Activated T-helper 1 cell treated with anti-CD3 and anti-CD28 coated beads, Interleukin-12 subunit alpha, Interleukin-12 subunit beta, Interleukin-2, Interleukin-4 antibody, amounts not matched to agents 30 ng/mL and 10 ng/mL and 1 ng/mL, durations not matched to agents 14 hours and 24 hours and 36 hours (primary cell): Measurements from ENCODE around the gene IER2. TPM values are rescaled to one million over a fixed set of nuclear protein-coding genes. Genes with fewer than 3 reads are reported as not detected.
"Not testable (repeated sequence)": the region's sequence is repeated elsewhere in the genome, so short reads cannot be mapped to it uniquely, and the experiment has no call there.

ENCODE experiments used
- DNase-seq: peaks from one replicate; pipeline ENCODE4 v3.0.0; 2021; ENCODE audit warnings: low spot score
- H3K27ac Mint-ChIP-seq: one replicate; pipeline ENCODE4 v1.8.0; 2021; ENCODE audit warnings: mild to moderate bottlenecking, mixed read lengths
- H3K27me3 Mint-ChIP-seq: one replicate; pipeline ENCODE4 v1.8.0; 2022; ENCODE audit warnings: mild to moderate bottlenecking, moderate library complexity, mixed read lengths; ENCODE audit not compliant: insufficient read depth
- H3K36me3 Mint-ChIP-seq: one replicate; pipeline ENCODE4 v1.8.0; 2021; ENCODE audit warnings: low read depth, mixed read lengths
- H3K4me1 Mint-ChIP-seq: one replicate; pipeline ENCODE4 v1.8.0; 2021; ENCODE audit warnings: low read depth, mixed read lengths
- H3K4me3 Mint-ChIP-seq: one replicate; pipeline ENCODE4 v1.8.0; 2021; ENCODE audit warnings: mild to moderate bottlenecking, moderate library complexity, mixed read lengths
- H3K9me3 Mint-ChIP-seq: one replicate; pipeline ENCODE4 v1.8.0; 2021; ENCODE audit warnings: mixed read lengths
- intact Hi-C: fragments of 100-400 bp; cut with micrococcal nuclease; formaldehyde crosslinking; loops from one replicate; pipeline ENCODE4 v1.15.1; 2024
- total RNA-seq: library from RNA; stranded (reverse); gene quantifications from 2 replicates; pipeline ENCODE4 v1.2.3, GENCODE V29; 2022

IER2 gene
- total RNA-seq, 1 donor from 2014 or later, result 173 TPM

DNA sequence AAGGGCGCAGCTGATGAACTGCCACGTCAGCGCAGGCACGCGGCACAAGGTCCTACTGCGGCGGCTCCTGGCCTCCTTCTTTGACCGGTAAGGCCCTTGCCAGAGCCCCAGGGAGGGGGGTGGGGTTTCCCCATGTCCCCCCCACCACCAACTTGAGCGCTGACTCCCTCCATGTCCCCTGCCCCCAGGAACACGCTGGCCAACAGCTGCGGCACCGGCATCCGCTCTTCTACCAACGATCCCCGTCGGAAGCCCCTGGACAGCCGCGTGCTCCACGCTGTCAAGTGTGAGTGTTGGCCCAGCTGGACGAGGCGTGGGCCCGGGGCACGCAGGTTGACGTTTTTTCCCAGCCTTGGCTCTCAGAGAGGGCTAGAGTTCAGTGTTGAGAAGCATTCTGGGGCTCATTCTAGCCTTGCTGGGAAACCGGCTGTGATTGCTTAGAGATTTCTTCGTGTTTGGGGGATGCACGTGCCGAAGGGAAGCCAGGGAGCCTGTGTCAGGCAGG is 12.9 kb upstream of the IER2 start:
- Mint-ChIP-seq H3K4me3 (no peak overlapping the region), H3K27ac (no peak overlapping the region), H3K27me3 (no peaks in the 10 kb centered on the region), H3K4me1 (peaks cover 21% of the 10 kb centered on the region), H3K36me3 (peaks cover 37% of the 10 kb centered on the region), H3K9me3 (no peaks in the 10 kb centered on the region)
- intact Hi-C loops, result no loop called here
- DNase-seq, result no peak

DNA sequence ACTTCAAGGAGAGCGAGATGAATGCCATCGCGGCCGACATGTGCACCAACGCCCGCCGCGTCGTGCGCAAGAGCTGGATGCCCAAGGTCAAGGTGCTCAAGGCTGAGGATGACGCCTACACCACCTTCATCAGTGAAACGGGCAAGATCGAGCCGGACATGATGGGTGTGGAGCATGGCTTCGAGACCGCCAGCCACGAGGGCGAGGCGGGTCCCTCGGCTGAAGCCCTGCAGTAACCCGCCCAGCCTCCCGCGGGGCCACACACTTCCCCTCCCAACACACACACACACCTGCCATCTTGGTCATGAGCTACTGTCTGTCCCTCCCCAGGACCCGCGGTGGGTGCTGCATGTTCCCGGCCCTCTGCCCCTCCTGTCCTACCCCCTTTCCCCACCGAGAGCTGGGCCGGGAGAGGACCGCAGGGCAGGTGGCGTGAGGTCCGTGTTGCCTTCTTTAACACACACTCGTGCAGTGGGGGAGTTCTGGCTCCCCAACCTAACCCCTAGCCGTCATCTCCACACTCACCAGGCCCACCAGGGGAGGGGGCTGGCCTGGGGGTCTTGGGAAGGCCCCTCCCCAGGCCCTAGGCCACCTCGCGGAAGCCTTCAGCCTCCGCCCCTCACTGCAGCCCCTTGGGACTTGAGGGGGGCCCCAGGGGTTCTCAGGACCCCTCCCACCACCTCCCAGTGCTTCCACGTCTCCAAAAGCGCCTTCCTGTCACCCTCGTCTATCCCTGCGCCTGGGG is 11.9 kb upstream of the IER2 start:
- Mint-ChIP-seq H3K9me3 (no peaks in the 10 kb centered on the region), H3K4me3 (no peak overlapping the region), H3K27ac (no peak overlapping the region), H3K36me3 (peaks cover 35% of the 10 kb centered on the region), H3K4me1 (peaks cover 11% of the 10 kb centered on the region), H3K27me3 (no peaks in the 10 kb centered on the region)
- DNase-seq, result no peak
- intact Hi-C loops, result no loop called here

DNA sequence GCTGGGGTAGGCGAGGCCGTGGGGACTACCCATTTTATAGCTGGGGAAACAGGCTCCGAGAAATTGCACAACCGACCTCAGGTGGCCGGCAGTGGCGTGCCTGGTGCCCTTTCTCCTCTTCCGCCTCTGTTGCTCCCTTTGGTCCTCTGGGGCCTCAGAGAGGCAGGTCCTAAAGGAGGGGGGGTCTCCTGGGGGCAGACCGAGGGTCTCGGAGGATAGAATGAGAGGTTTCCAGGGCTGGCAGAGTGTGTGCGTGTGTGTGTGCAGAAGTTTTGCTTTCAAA is 11.4 kb upstream of the IER2 start:
- H3K27ac Mint-ChIP-seq, result no peak overlapping the region
- H3K4me1 Mint-ChIP-seq, result peaks cover 7% of the 10 kb centered on the region
- H3K4me3 Mint-ChIP-seq, result no peak overlapping the region
- intact Hi-C loops, result no loop called here
- no peaks in the 10 kb centered on the region for H3K27me3 Mint-ChIP-seq
- no peak for DNase-seq
- H3K36me3 Mint-ChIP-seq, result peaks cover 37% of the 10 kb centered on the region
- H3K9me3 Mint-ChIP-seq, result no peaks in the 10 kb centered on the region

DNA sequence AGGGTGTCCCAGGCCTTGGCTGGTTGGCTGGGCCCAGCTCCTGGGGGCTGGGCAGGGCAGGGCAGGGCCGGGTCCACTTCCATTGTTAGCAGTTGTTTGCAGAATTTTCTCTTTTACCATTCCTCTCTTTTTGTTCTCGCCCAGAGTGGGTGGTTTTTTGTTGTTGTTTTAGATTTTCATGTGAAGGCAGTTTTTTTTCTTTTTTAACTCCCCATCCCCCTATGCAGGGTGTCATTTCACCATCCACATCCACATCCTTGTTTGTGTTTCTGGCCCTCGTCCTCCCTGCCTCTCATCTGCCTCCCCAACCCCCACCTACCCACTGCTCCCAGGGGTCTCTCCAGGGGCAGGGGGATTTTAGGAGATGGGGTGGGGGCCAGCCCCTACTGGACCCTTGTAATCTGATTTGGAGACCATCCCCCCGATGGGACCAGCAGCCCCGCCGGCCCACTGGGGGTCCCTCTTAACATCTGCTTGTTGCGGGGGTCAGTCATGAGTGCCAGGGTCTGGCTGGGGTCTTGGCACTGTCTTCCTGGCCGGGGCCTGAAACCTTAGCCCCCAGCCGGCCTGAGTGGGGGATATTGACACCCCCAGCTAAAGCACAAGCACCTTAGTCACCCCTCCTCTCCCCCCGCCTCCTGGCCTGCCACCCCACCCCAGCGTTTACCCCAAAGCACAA is 10.4 kb upstream of the IER2 start:
- intact Hi-C loops, result no loop called here
- DNase-seq, result no peak
- peaks cover 33% of the 10 kb centered on the region for H3K36me3 Mint-ChIP-seq
- H3K27ac Mint-ChIP-seq, result peak overlapping the region; percentile 65
- no peaks in the 10 kb centered on the region for H3K9me3 Mint-ChIP-seq
- no peaks in the 10 kb centered on the region for H3K27me3 Mint-ChIP-seq
- no peak overlapping the region for H3K4me3 Mint-ChIP-seq
- peaks cover under 1% of the 10 kb centered on the region for H3K4me1 Mint-ChIP-seq

DNA sequence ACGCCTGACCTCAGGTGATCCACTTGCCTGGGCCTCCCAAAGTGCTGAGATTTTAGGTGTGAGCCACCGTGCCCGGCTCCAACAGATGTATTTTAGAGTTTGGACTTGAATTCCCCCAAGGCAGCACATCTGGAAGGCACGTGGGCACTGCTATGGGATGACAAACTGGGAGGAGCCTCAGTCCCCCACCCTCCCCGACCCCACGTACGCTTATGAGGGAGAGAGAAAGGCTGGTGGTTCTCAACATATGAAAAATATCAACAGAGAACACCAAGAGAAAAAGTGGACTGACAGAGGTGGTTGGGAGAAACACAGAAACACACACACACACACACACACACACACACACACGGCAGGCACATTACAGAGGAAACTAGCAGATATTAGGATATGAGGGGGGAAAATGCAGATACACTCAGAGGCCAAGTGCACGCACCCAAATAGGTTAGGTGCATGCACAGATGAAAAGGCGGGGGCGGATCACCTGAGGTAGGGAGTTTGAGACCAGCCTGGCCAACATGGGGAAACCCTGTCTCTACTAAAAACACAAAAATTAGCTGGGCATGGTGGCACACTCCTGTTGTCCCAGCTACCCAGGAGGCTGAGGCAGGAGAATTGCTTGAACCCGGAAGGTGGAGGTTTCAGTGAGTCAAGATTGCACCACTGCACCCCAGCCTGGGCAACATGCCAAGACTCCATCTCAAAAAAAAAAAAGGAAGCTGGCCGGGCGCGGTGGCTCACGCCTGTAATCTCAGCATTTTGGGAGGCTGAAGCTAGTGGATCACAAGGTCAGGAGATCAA is 3.2 kb upstream of the IER2 start:
- no peak for DNase-seq
- Mint-ChIP-seq H3K36me3 (peaks cover 11% of the 10 kb centered on the region), H3K27me3 (no peaks in the 10 kb centered on the region), H3K4me3 (peak overlapping the region; percentile 39), H3K9me3 (no peaks in the 10 kb centered on the region), H3K4me1 (peaks cover 29% of the 10 kb centered on the region), H3K27ac (no peak overlapping the region)
- intact Hi-C loops, result no loop called here

DNA sequence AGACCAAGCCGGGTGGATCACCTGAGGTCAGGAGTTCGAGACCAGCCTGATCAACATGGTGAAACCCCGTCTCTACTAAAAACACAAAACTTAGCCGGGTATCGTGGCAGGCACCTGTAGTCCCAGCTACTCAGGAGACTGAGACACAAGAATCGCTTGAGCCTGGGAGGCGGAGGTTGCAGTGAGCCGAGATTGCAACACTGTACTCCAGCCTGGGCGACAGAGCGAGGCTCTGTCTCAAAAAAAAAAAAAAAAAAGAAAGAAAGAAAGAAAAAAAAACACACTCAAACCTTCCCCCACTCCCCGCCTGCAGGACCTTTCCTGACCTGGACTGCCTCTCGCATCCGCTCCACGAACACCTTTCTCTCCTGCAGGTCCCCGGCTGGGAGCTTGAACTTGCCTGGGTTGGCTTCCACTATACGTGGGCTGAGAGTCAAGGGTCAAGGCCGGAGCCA is 1.0 kb upstream of the IER2 start:
- intact Hi-C loops, H3K9me3 Mint-ChIP-seq, H3K27me3 Mint-ChIP-seq, DNase-seq: not testable (repeated sequence)
- peaks cover 29% of the 10 kb centered on the region for H3K4me1 Mint-ChIP-seq
- H3K36me3 Mint-ChIP-seq, result peaks cover 14% of the 10 kb centered on the region
- peak overlapping the region; percentile 42 for H3K27ac Mint-ChIP-seq
- H3K4me3 Mint-ChIP-seq, result peak overlapping the region; percentile 95

DNA sequence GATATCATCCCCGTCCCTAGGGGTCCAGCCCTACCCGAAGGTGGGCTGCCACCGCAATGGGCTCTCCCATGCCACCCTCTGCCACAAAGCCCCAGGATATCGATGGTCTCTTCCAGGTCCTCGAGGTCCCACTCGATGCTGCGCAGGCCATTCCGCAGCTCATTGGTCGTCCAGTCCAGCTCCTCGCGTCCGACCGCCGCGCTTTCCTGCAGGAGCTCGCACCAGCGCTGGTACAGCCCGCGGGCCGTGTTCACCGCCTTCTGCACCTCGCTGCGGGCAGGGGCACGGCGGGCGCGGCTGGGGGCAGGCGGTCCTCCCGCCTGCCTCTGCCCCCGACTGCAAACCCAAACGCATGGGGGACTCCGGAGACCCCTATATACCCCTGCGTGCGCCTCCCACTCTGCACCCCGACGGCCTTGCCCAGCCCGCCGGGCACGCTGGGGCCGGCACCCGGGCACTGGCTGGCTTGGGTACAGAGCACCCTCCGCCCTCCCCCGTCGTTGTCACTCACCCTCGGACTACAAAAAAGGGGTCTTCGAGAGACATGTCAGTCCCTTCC is 504 bp upstream of the IER2 start:
- peaks cover 19% of the 10 kb centered on the region for H3K36me3 Mint-ChIP-seq
- H3K4me3 Mint-ChIP-seq, result peak overlapping the region; percentile 95
- DNase-seq, result peak; percentile 26
- peaks cover 29% of the 10 kb centered on the region for H3K4me1 Mint-ChIP-seq
- H3K27me3 Mint-ChIP-seq, result peaks cover 2% of the 10 kb centered on the region
- H3K27ac Mint-ChIP-seq, result peak overlapping the region; percentile 94
- H3K9me3 Mint-ChIP-seq, result no peaks in the 10 kb centered on the region
- intact Hi-C loops, result loop anchor here (1.0 to 10.0 kb wide), 6 partner anchors 17 to 1375 kb away; partner anchors contain the start of genes RAD23A, RFX1 and TECR

DNA sequence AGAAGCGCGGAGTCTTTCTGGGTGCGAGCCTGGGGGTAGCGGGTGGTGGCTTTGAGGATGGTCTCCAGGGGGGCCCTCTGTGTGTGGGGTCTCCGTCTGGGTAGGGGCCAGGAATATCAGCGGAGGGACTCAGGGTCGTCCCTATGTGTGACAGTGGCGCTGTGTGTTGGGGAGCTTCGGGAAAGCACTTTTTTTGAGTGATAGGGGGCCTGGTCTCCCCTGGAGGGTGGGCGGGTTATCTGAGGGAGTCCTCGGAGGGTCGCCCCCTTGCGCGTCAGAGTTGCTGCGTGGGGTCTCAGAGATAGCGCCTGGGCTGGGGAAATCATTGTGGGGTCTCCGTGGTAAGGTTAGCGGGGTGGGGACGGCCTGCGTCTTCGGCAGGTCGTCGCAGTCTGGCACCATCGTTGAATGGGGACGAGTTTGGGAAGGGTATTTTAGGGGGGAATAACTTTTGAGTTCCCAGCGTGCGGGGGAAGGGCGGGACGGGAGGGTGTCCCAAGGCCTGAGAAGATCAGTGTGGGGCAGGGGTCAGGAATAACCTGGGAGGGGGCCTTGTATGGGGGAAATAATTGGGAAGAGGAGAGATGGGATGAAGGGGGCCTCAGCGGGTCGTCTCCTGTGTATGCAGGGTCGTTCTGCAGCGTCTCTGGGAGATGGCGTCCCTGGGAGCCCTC is 857 bp downstream of the IER2 start:
- Mint-ChIP-seq H3K36me3 (peaks cover 24% of the 10 kb centered on the region), H3K27ac (peak overlapping the region; percentile 94), H3K9me3 (no peaks in the 10 kb centered on the region), H3K27me3 (peaks cover 2% of the 10 kb centered on the region), H3K4me1 (peaks cover 32% of the 10 kb centered on the region), H3K4me3 (peak overlapping the region; percentile 95)
- no peak for DNase-seq
- intact Hi-C loops, result loop anchor here (1.0 to 10.0 kb wide), 6 partner anchors 19 to 1374 kb away; partner anchors contain the start of genes RAD23A, RFX1 and TECR

DNA sequence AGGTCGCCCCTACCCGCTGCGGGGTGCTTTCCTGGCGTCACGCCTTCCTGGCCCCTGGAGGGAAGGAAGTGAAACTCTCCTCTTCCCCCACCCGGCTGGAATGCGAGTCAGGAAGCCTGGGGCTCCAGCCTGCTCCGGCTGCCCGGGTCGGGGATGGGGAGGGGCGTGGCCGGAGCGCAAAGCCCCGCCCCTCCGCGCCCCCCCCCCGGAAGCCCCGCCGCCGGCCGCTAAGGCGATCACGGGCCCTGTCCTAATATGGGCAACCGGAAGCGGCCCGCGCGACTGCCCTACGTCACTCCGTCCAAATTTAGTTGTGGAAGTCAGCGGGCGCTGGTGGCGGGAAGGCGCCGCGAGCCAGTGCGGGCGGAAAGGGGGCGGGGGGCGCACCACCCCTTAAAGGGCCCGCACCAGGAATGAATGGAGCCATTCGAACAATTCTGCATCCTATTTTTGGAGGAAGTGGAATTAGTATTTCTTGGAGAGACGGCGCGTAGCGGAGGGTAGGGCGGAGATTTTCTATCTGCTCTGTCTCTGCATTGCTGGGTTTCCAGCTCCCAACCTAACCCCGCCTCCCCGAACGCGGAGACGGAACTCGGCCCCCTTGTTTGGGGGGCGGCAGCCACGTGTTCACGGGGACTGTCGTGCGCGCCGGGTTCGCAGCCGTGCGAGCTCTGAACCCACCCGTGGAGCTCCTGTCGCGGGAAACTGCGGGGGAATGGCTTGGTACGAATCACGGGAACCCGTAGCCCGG is 1.6 kb downstream of the IER2 start:
- DNase-seq, result peak; percentile 96
- H3K4me3 Mint-ChIP-seq, result peak overlapping the region; percentile 95
- peaks cover 24% of the 10 kb centered on the region for H3K36me3 Mint-ChIP-seq
- H3K4me1 Mint-ChIP-seq, result peaks cover 38% of the 10 kb centered on the region
- intact Hi-C loops, result loop anchor here (1.0 to 10.0 kb wide), 8 partner anchors 15 to 1373 kb away; partner anchors contain the start of genes JUNB, RAD23A, RFX1 and TECR
- H3K9me3 Mint-ChIP-seq, result no peaks in the 10 kb centered on the region
- H3K27ac Mint-ChIP-seq, result peak overlapping the region; percentile 99
- H3K27me3 Mint-ChIP-seq, result peaks cover 2% of the 10 kb centered on the region

DNA sequence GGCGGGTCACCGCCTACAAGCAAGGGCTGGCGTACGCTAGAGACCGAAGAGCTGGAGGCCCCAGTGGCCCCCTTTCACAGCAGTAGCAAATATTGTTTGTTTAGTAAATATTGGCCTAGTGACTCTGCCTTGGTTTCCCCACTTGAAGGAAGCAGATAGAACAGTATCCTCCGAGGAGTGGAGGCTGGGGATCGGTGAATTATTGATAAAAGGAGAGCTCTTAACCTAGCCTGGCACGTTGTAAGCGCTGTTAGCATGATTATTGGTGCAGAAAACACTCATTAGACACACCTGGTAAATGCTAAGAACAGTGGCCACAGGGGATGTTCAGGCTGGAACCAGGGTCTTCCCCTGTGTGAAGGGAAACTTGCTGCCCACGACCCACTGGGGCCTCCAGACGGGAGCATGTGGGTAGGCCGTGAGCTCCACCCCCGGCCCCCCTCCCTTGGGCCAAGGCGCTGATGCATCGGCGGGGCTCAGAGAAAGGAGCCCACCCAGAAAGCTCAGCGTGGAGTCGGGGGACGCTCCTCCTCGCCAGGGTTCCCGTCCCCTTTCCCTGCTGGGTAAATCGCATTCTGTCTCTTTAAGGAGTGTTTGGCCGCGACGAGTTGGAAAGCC is 2.3 kb downstream of the IER2 start:
- H3K9me3 Mint-ChIP-seq, result no peaks in the 10 kb centered on the region
- peak overlapping the region; percentile 99 for H3K27ac Mint-ChIP-seq
- peaks cover 40% of the 10 kb centered on the region for H3K4me1 Mint-ChIP-seq
- DNase-seq, result no peak
- H3K27me3 Mint-ChIP-seq, result peaks cover 2% of the 10 kb centered on the region
- H3K4me3 Mint-ChIP-seq, result peak overlapping the region; percentile 95
- peaks cover 22% of the 10 kb centered on the region for H3K36me3 Mint-ChIP-seq
- intact Hi-C loops, result loop anchor here (1.0 to 10.0 kb wide), 7 partner anchors 14 to 1372 kb away; partner anchors contain the start of genes JUNB, RFX1, TECR and TRMT1

DNA sequence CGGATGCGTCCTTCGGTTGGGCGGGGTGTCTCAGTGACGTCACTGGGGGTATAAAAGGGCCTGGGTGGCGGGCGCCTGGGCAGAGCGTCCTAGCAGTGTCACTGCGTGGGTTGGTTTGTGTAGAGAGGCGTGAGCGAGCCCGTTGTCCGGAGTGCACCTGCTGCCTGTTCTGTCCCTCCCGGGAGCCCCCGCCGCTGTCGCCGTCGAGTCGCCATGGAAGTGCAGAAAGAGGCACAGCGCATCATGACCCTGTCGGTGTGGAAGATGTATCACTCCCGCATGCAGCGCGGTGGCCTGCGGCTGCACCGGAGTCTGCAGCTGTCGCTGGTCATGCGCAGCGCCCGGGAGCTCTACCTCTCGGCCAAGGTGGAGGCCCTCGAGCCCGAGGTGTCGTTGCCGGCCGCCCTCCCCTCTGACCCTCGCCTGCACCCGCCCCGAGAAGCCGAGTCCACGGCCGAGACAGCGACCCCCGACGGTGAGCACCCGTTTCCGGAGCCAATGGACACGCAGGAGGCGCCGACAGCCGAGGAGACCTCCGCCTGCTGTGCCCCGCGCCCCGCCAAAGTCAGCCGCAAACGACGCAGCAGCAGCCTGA is 2.9 kb downstream of the IER2 start:
- H3K27me3 Mint-ChIP-seq, result peaks cover 2% of the 10 kb centered on the region
- peak overlapping the region; percentile 95 for H3K4me3 Mint-ChIP-seq
- no peaks in the 10 kb centered on the region for H3K9me3 Mint-ChIP-seq
- peak; percentile 98 for DNase-seq
- intact Hi-C loops, result loop anchor here (1.0 to 10.0 kb wide), 7 partner anchors 14 to 1372 kb away; partner anchors contain the start of genes JUNB, RFX1, TECR and TRMT1
- peak overlapping the region; percentile 99 for H3K27ac Mint-ChIP-seq
- H3K36me3 Mint-ChIP-seq, result peaks cover 22% of the 10 kb centered on the region
- H3K4me1 Mint-ChIP-seq, result peaks cover 45% of the 10 kb centered on the region
